Measurements from ENCODE around the gene QRFP.

- no peak for TF ChIP-seq CTCF (IDR thresholded peaks at IDR 0.05; ENCODE audit: low read depth, low read length)
- no peak for TF ChIP-seq EZH2phosphoT487 (IDR thresholded peaks at IDR 0.05; ENCODE audit: low read depth)
These were observed 6.5 kb downstream of the QRFP start for GRCh38 chr9:130890124-130890523.
